ENCODE measurements around the gene SYNGAP1. TPM values are rescaled to one million over a fixed set of nuclear protein-coding genes. Genes with fewer than 3 reads are reported as not detected.

SYNGAP1 gene
- total RNA-seq, 3 donors from 2014 or later, result 6.1 to 12.5 (median 10.7) TPM

GRCh38 chr6:33437666-33438065 lies 17.8 kb downstream of the SYNGAP1 start:
- H3K36me3 ChIP-seq, result no peaks in the 10 kb centered on the region

GRCh38 chr6:33438978-33439594 lies 19.2 kb downstream of the SYNGAP1 start:
- no peaks in the 10 kb centered on the region for H3K4me1 ChIP-seq
- DNase-seq (ENCODE audit: low spot score in 2 of 2), result no peak
- H3K27ac ChIP-seq, result no peak overlapping the region
- no peak overlapping the region for H3K4me3 ChIP-seq
- H3K36me3 ChIP-seq, result no peaks in the 10 kb centered on the region
- H3K9me3 ChIP-seq, result no peaks in the 10 kb centered on the region
- TF ChIP-seq POLR2A (IDR thresholded peaks at IDR 0.05) (no peak), CTCF (IDR thresholded peaks at IDR 0.05) (no peak), POLR2AphosphoS5 (IDR thresholded peaks at IDR 0.05) (no peak)
- intact Hi-C loops (cut with DNase I; ENCODE audit: low total_unique reads), result no loop called here
- no peaks in the 10 kb centered on the region for H3K27me3 ChIP-seq

More at GRCh38 chr6:33437666-33438065, 17.8 kb downstream of the SYNGAP1 start:
- no peak overlapping the region for H3K27ac ChIP-seq
- TF ChIP-seq POLR2AphosphoS5 (IDR thresholded peaks at IDR 0.05) (no peak), CTCF (IDR thresholded peaks at IDR 0.05) (no peak), POLR2A (IDR thresholded peaks at IDR 0.05) (no peak)
- DNase-seq (ENCODE audit: low spot score in 2 of 2), result no peak
- H3K9me3 ChIP-seq, result no peaks in the 10 kb centered on the region
- H3K4me1 ChIP-seq, result no peaks in the 10 kb centered on the region
- H3K27me3 ChIP-seq, result no peaks in the 10 kb centered on the region
- H3K4me3 ChIP-seq, result no peak overlapping the region
- intact Hi-C loops (cut with DNase I; ENCODE audit: low total_unique reads), result no loop called here

GRCh38 chr6:33439956-33440648 lies 20.2 kb downstream of the SYNGAP1 start:
- no peak overlapping the region for H3K4me3 ChIP-seq
- TF ChIP-seq POLR2AphosphoS5 (IDR thresholded peaks at IDR 0.05), result no peak
- TF ChIP-seq CTCF (IDR thresholded peaks at IDR 0.05), result no peak
- TF ChIP-seq POLR2A (IDR thresholded peaks at IDR 0.05), result no peak
- H3K9me3 ChIP-seq, result no peaks in the 10 kb centered on the region
- H3K36me3 ChIP-seq, result no peaks in the 10 kb centered on the region
- no peaks in the 10 kb centered on the region for H3K27me3 ChIP-seq
- no peaks in the 10 kb centered on the region for H3K4me1 ChIP-seq
- no peak overlapping the region for H3K27ac ChIP-seq
- intact Hi-C loops (cut with DNase I; ENCODE audit: low total_unique reads), result no loop called here
- no peak for DNase-seq (ENCODE audit: low spot score in 2 of 2)

- H3K4me1 ChIP-seq, result no peaks in the 10 kb centered on the region
- no peak overlapping the region for H3K27ac ChIP-seq
- no peaks in the 10 kb centered on the region for H3K9me3 ChIP-seq
- TF ChIP-seq POLR2A (IDR thresholded peaks at IDR 0.05), result no peak
- TF ChIP-seq CTCF (IDR thresholded peaks at IDR 0.05), result no peak
- no peak for TF ChIP-seq POLR2AphosphoS5 (IDR thresholded peaks at IDR 0.05)
- DNase-seq (ENCODE audit: low spot score in 2 of 2), result no peak
- intact Hi-C loops (cut with DNase I; ENCODE audit: low total_unique reads), result no loop called here
- no peaks in the 10 kb centered on the region for H3K27me3 ChIP-seq
- H3K36me3 ChIP-seq, result no peaks in the 10 kb centered on the region
- H3K4me3 ChIP-seq, result no peak overlapping the region
Observed at GRCh38 chr6:33440649-33441309, 20.9 kb downstream of the SYNGAP1 start.

GRCh38 chr6:33441457-33441856 lies 21.6 kb downstream of the SYNGAP1 start:
- no peak for DNase-seq (ENCODE audit: low spot score in 2 of 2)
- no peak for TF ChIP-seq POLR2A (IDR thresholded peaks at IDR 0.05)
- no peak for TF ChIP-seq CTCF (IDR thresholded peaks at IDR 0.05)
- TF ChIP-seq POLR2AphosphoS5 (IDR thresholded peaks at IDR 0.05), result no peak
- Histone ChIP-seq H3K27me3 (no peaks in the 10 kb centered on the region), H3K4me1 (no peaks in the 10 kb centered on the region), H3K4me3 (no peak overlapping the region), H3K9me3 (no peaks in the 10 kb centered on the region), H3K27ac (no peak overlapping the region), H3K36me3 (no peaks in the 10 kb centered on the region)
- intact Hi-C loops (cut with DNase I; ENCODE audit: low total_unique reads), result no loop called here

Measured in breast epithelium (tissue), 4 donors.